22Rv1 (cell line): ENCODE results near the gene INSYN2A.

Experiments used
- H3K27ac ChIP-seq: fragments of 450-650 bp; 2 replicates; pipeline ENCODE4 v1.5.1; 2017
- ZFX ChIP-seq: fragments of 450-650 bp; IDR thresholded peaks from 2 replicates; pipeline ENCODE4 v1.6.1; 2017; ENCODE audit warnings: antibody characterized with exemption, borderline replicate concordance
- TF ChIP-seq, protein P1 (sequence below): fragments of 450-650 bp; IDR thresholded peaks from 2 replicates; pipeline ENCODE4 v1.5.1; 2017; ENCODE audit warnings: mild to moderate bottlenecking

Gene INSYN2A

DNA sequence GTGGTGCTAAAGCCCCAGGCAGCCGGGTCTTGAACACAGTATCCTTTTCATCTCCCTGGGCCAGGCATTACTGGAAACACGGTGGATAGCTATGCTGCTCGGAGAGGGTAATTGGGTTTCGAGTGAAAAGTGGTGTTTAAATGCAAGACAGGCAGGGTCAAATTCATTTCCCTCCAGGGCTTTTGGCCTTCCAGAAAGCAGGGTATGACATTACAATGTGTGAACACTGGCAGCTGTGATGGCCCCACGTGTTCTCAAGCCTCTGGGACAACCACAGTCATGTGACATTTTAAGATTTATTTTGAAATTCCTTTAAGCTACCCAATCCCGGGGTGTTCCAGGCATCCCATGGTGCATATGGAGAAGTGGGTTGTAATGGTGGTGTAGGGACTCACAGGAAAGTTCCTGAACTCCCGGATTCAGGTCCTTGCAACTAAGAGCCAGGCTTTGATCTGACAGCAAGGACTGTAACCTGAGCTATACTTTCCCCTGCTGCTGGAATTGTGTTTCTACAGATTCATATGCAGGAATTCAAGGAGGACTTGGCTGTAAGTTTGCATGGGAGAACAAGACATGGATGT, 46.8 kb downstream of the INSYN2A start:
- TF ChIP-seq ZFX: no peak
- TF ChIP-seq, protein P1, sequence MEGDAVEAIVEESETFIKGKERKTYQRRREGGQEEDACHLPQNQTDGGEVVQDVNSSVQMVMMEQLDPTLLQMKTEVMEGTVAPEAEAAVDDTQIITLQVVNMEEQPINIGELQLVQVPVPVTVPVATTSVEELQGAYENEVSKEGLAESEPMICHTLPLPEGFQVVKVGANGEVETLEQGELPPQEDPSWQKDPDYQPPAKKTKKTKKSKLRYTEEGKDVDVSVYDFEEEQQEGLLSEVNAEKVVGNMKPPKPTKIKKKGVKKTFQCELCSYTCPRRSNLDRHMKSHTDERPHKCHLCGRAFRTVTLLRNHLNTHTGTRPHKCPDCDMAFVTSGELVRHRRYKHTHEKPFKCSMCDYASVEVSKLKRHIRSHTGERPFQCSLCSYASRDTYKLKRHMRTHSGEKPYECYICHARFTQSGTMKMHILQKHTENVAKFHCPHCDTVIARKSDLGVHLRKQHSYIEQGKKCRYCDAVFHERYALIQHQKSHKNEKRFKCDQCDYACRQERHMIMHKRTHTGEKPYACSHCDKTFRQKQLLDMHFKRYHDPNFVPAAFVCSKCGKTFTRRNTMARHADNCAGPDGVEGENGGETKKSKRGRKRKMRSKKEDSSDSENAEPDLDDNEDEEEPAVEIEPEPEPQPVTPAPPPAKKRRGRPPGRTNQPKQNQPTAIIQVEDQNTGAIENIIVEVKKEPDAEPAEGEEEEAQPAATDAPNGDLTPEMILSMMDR: no peak
- H3K27ac ChIP-seq: no peak overlapping the region

DNA sequence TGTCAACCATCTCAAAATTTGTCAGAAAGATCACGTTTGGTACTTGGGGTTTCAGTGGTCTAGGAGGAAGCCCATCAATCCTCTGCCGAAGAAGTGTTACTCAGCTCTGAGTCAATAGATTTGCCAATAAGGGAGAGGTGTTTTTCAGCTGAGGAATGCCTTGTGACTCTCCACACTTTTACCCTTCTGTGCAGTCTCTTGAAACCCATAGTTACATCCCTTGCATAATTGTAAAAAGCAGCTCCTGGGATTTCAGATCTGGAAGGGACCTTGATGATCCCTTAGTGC, 47.5 kb downstream of the INSYN2A start:
- H3K27ac ChIP-seq: no peak overlapping the region
- TF ChIP-seq, protein P1: no peak
- TF ChIP-seq ZFX: no peak

DNA sequence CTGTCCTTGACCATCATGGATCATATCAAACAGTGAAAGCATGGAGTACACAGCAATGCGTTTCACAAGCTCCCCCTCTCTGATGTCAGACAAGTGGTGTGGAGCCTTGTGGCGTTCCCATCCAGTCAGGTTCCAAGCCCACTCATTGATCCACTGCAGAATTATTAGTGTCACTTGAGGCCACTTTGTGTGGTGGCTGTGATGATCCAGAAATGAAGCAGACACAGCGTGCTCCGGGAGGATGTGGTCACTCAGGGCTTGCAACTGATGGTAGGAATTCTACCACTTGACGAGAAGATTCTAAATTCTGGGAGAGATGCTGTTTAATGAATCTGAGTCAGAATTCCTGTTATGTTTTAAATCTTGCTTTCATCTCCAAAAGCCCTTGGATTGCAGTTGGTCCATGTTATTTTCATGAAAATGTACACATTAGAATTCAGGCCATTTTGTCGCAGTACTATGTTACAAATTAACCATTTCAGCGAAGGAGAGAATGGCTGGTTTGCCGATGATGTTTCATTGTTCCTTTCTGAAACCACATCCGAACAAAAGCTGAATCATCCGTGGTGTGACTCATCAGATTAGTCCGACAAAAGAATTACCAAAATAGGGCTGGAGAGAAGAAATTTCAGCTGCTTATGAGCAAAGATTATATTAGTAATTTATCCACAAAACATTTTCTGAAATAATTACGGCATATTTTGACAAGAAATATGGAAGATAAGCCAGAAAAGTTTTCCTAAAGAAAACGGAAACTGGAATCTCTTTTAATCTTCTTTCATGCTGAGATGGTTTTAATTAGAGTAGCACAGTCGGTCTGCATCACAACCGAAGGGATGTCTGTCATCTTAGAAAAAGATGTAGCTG, 48.1 kb downstream of the INSYN2A start:
- no peak for TF ChIP-seq ZFX
- H3K27ac ChIP-seq: no peak overlapping the region

GRCh38 chr10:127146661-127147060, 49.7 kb downstream of the INSYN2A start:
- no peak overlapping the region for H3K27ac ChIP-seq
- TF ChIP-seq ZFX: no peak
- TF ChIP-seq, protein P1: no peak
